H9 (cell line): Measurements from ENCODE around the gene NLRP13. TPM values are rescaled to one million over a fixed set of nuclear protein-coding genes. Genes with fewer than 3 reads are reported as not detected.

Source experiments
- DNase-seq: peaks from one replicate; pipeline ENCODE4 v3.0.0-alpha.2; 2017
- H2AFZ ChIP-seq: one replicate; pipeline ENCODE4 v1.6.1; 2013; ENCODE audit warnings: mild to moderate bottlenecking, low read length, control low read depth, moderate library complexity
- H2AK5ac ChIP-seq: 2 replicates; pipeline ENCODE4 v1.6.1; 2013; ENCODE audit warnings: low read length, control low read depth, mixed read lengths; ENCODE audit not compliant: insufficient read length
- H2BK120ac ChIP-seq: one replicate; pipeline ENCODE4 v1.6.1; 2013; ENCODE audit warnings: low read depth, mild to moderate bottlenecking, low read length, control low read depth, inconsistent platforms; ENCODE audit not compliant: poor library complexity, severe bottlenecking
- H2BK12ac ChIP-seq: 2 replicates; pipeline ENCODE4 v1.6.1; 2013; ENCODE audit warnings: low read length, control low read depth, mixed read lengths, low read depth; ENCODE audit not compliant: insufficient read length
- H2BK15ac ChIP-seq: 2 replicates; pipeline ENCODE4 v1.6.1; 2013; ENCODE audit warnings: low read depth, low read length, control low read depth
- H2BK20ac ChIP-seq: one replicate; pipeline ENCODE4 v1.6.1; 2013; ENCODE audit warnings: low read depth, mild to moderate bottlenecking, low read length, control low read depth, inconsistent platforms; ENCODE audit not compliant: poor library complexity, severe bottlenecking
- H2BK5ac ChIP-seq: 2 replicates; pipeline ENCODE4 v1.6.1; 2013; ENCODE audit warnings: low read length, control low read depth, mixed read lengths; ENCODE audit not compliant: insufficient read length
- H3K14ac ChIP-seq: 2 replicates; pipeline ENCODE4 v1.6.1; 2013; ENCODE audit warnings: low read length, control low read depth; ENCODE audit not compliant: insufficient read depth
- H3K18ac ChIP-seq: 2 replicates; pipeline ENCODE4 v1.6.1; 2013; ENCODE audit warnings: low read depth, mild to moderate bottlenecking, mixed read lengths, low read length, control low read depth; ENCODE audit not compliant: insufficient read length
- H3K23ac ChIP-seq: 2 replicates; pipeline ENCODE4 v1.6.1; 2013; ENCODE audit warnings: low read length, control low read depth, mixed read lengths, low read depth; ENCODE audit not compliant: insufficient read length
- H3K23me2 ChIP-seq: 2 replicates; pipeline ENCODE4 v1.6.1; 2013; ENCODE audit warnings: low read depth, mild to moderate bottlenecking, mixed read lengths, low read length, control low read depth; ENCODE audit not compliant: insufficient read length, poor library complexity, severe bottlenecking
- H3K27ac ChIP-seq: 2 replicates; pipeline ENCODE4 v1.5.1; 2013; ENCODE audit warnings: low read length, control low read depth, mixed read lengths, low read depth; ENCODE audit not compliant: insufficient read length
- H3K27me3 ChIP-seq: 2 replicates; pipeline ENCODE4 v1.6.1; 2013; ENCODE audit warnings: low read length, control low read depth, inconsistent platforms; ENCODE audit not compliant: insufficient read depth
- H3K4ac ChIP-seq: 2 replicates; pipeline ENCODE4 v1.6.1; 2013; ENCODE audit warnings: low read depth, mild to moderate bottlenecking, control low read depth, inconsistent platforms, low read length, moderate library complexity
- H3K4me1 ChIP-seq: 2 replicates; pipeline ENCODE4 v1.6.1; 2013; ENCODE audit warnings: low read length, control low read depth, inconsistent platforms; ENCODE audit not compliant: insufficient read depth
- H3K4me2 ChIP-seq: 2 replicates; pipeline ENCODE4 v1.6.1; 2013; ENCODE audit warnings: low read length, control low read depth, mixed read lengths; ENCODE audit not compliant: insufficient read length, insufficient read depth
- H3K56ac ChIP-seq: 2 replicates; pipeline ENCODE4 v1.6.1; 2013; ENCODE audit warnings: low read depth, mild to moderate bottlenecking, mixed read lengths, low read length, control low read depth; ENCODE audit not compliant: insufficient read length
- H3K79me1 ChIP-seq: 2 replicates; pipeline ENCODE4 v1.6.1; 2013; ENCODE audit warnings: low read depth, mild to moderate bottlenecking, moderate library complexity, low read length, control low read depth, inconsistent platforms; ENCODE audit not compliant: insufficient read depth, poor library complexity, severe bottlenecking
- H3K79me2 ChIP-seq: 2 replicates; pipeline ENCODE4 v1.6.1; 2013; ENCODE audit warnings: low read length, control low read depth, inconsistent platforms; ENCODE audit not compliant: insufficient read depth
- H3K9ac ChIP-seq: 2 replicates; pipeline ENCODE4 v1.6.1; 2013; ENCODE audit warnings: low read length, control low read depth, mixed read lengths; ENCODE audit not compliant: insufficient read length; ENCODE audit errors: extremely low read depth
- H3K9me3 ChIP-seq: one replicate; pipeline ENCODE4 v1.6.1; 2013; ENCODE audit warnings: low read depth, low read length, inconsistent platforms; ENCODE audit not compliant: control insufficient read depth
- H3T11ph ChIP-seq: one replicate; pipeline ENCODE4 v1.6.1; 2013; ENCODE audit warnings: mild to moderate bottlenecking, low read length, control low read depth, inconsistent platforms
- H4K20me1 ChIP-seq: one replicate; pipeline ENCODE4 v1.6.1; 2013; ENCODE audit not compliant: control insufficient read depth, insufficient read length, insufficient read depth
- H4K5ac ChIP-seq: 2 replicates; pipeline ENCODE4 v1.6.1; 2013; ENCODE audit warnings: low read depth, mild to moderate bottlenecking, mixed read lengths, low read length, control low read depth; ENCODE audit not compliant: insufficient read length
- H4K8ac ChIP-seq: replicated peaks from 2 replicates; pipeline ENCODE4 v1.6.1; 2013; ENCODE audit warnings: low read length, control low read depth, mixed read lengths, low read depth; ENCODE audit not compliant: insufficient read length
- H4K91ac ChIP-seq: 2 replicates; pipeline ENCODE4 v1.6.1; 2013; ENCODE audit warnings: low read depth, mild to moderate bottlenecking, moderate library complexity, mixed read lengths, low read length, control low read depth; ENCODE audit not compliant: insufficient read length
- H3K27ac Mint-ChIP-seq, 3 experiments: 2 replicates in 2 of 3; 3 replicates in 1 of 3; pipeline ENCODE4 v1.8.0; 2020 to 2021; ENCODE audit warnings: mixed read lengths in 3 of 3, mild to moderate bottlenecking in 1 of 3, moderate library complexity in 1 of 3
- H3K27me3 Mint-ChIP-seq: 2 replicates; pipeline ENCODE4 v1.8.0; 2021; ENCODE audit warnings: low read depth, mild to moderate bottlenecking, moderate library complexity, mixed read lengths
- H3K36me3 Mint-ChIP-seq, 3 experiments: 2 replicates in 2 of 3; 3 replicates in 1 of 3; pipeline ENCODE4 v1.8.0; 2020 to 2021; ENCODE audit warnings: low read depth in 3 of 3, mixed read lengths in 3 of 3; ENCODE audit not compliant: insufficient read depth in 1 of 3
- H3K4me1 Mint-ChIP-seq, 2 experiments: 2 replicates each; pipeline ENCODE4 v1.8.0; 2020; ENCODE audit warnings: mixed read lengths in 2 of 2
- H3K4me3 Mint-ChIP-seq, 2 experiments: 2 replicates in 1 of 2; 3 replicates in 1 of 2; pipeline ENCODE4 v1.8.0; 2020 to 2021; ENCODE audit warnings: mild to moderate bottlenecking in 2 of 2, mixed read lengths in 2 of 2, moderate library complexity in 1 of 2
- H3K9me3 Mint-ChIP-seq, 2 experiments: 2 replicates in 1 of 2; 3 replicates in 1 of 2; pipeline ENCODE4 v1.8.0; 2020; ENCODE audit warnings: mild to moderate bottlenecking in 2 of 2, mixed read lengths in 2 of 2, moderate library complexity in 1 of 2
- CTCF ChIP-seq: fragments of 200-600 bp; sonication (generic); conservative IDR thresholded peaks from 3 replicates; pipeline ENCODE4 v1.8.0; 2021; ENCODE audit warnings: antibody characterized with exemption, mild to moderate bottlenecking
- WGBS: extraction: QIAGEN DNeasy Blood & Tissue Kit; methylation state at CpG from one replicate; pipeline ENCODE4 v1.1.7; 2013; ENCODE audit warnings: missing lambda C conversion rate, low lambda C conversion rate, mixed read lengths; ENCODE audit not compliant: insufficient read length; ENCODE audit errors: extremely low coverage; 5-methylcytosine and 5-hydroxymethylcytosine counted together
- total RNA-seq: library from RNA; stranded (reverse); gene quantifications from 2 replicates; pipeline ENCODE4 v1.2.1, GENCODE V29; 2021

NLRP13 gene
- total RNA-seq, 1 experiment from 2014 or later, result not detected

GRCh38 chr19:55980415-55980814 lies 48.3 kb upstream of the NLRP13 start:
- H3K18ac ChIP-seq, result no peak overlapping the region
- H3K79me2 ChIP-seq, result no peaks in the 10 kb centered on the region
- H4K5ac ChIP-seq, result no peak overlapping the region
- no peak for TF ChIP-seq CTCF
- H2BK15ac ChIP-seq, result no peak overlapping the region
- H2AFZ ChIP-seq, result no peak overlapping the region
- peaks cover 66% of the 10 kb centered on the region for H3K9me3 ChIP-seq
- no peak overlapping the region for H3K56ac ChIP-seq
- H3T11ph ChIP-seq, result no peak overlapping the region
- no peak overlapping the region for H2AK5ac ChIP-seq
- no peak overlapping the region for H3K27ac Mint-ChIP-seq
- no peak for DNase-seq
- H3K9ac ChIP-seq, result no peak overlapping the region
- no peak overlapping the region for H3K4me2 ChIP-seq
- no peak overlapping the region for H2BK120ac ChIP-seq
- no peaks in the 10 kb centered on the region for H3K27me3 ChIP-seq
- H2BK20ac ChIP-seq, result no peak overlapping the region
- H4K8ac ChIP-seq, result no peak overlapping the region
- H3K23ac ChIP-seq, result no peak overlapping the region
- H3K27ac ChIP-seq, result no peak overlapping the region
- H3K4ac ChIP-seq, result no peak overlapping the region
- peaks cover 83 to 86% of the 10 kb centered on the region in 2 experiments for H3K9me3 Mint-ChIP-seq
- H3K4me3 Mint-ChIP-seq, result no peak overlapping the region
- no peak overlapping the region for H2BK5ac ChIP-seq
- no peaks in the 10 kb centered on the region for H3K23me2 ChIP-seq
- no peak overlapping the region for H4K91ac ChIP-seq
- no CpG with 5 or more reads among the region's 9 CpGs for WGBS
- no peak overlapping the region for H2BK12ac ChIP-seq
- H4K20me1 ChIP-seq, result no peaks in the 10 kb centered on the region
- H3K27me3 Mint-ChIP-seq, result no peaks in the 10 kb centered on the region; the same call in 1 of the 2 replicates
- H3K4me1 Mint-ChIP-seq, result no peaks in the 10 kb centered on the region
- no peak overlapping the region for H3K14ac ChIP-seq
- peaks cover 0 to 14% (median 4%) of the 10 kb centered on the region in 3 experiments; a peak in 5 of 7 replicates for H3K36me3 Mint-ChIP-seq
- no peaks in the 10 kb centered on the region for H3K79me1 ChIP-seq
- H3K4me1 ChIP-seq, result no peaks in the 10 kb centered on the region
